Measurements from ENCODE around the gene SCO2. TPM values are rescaled to one million over a fixed set of nuclear protein-coding genes. Genes with fewer than 3 reads are reported as not detected.

SCO2 gene
- total and polyA plus RNA-seq, 12 donors = 0.57 to 2.8 (median 1.1) TPM; not detected in 7

GRCh38 chr22:50506611-50507420 is 18.6 kb downstream of the SCO2 start:
- DNase-seq (no peak), ATAC-seq (peak in 6 of 8 donors; percentile 2 to 40 (median 9))
- WGBS, 2 donors = 27 to 29% methylated on average over 15 to 21 of the region's 21 CpGs
- Histone ChIP-seq H3K4me3 (peak overlapping the region; percentile 41 to 100 (median 94)), H3K9me3 (no peaks in the 10 kb centered on the region), H3K27ac (peak overlapping the region; percentile 64 to 97 (median 94)), H3K36me3 (peaks cover 3 to 51% (median 23%) of the 10 kb centered on the region in 9 donors), H3K4me1 (peaks cover 13 to 33% (median 27%) of the 10 kb centered on the region in 9 donors), H3K27me3 (no peaks in the 10 kb centered on the region)
- TF ChIP-seq, protein P1, sequence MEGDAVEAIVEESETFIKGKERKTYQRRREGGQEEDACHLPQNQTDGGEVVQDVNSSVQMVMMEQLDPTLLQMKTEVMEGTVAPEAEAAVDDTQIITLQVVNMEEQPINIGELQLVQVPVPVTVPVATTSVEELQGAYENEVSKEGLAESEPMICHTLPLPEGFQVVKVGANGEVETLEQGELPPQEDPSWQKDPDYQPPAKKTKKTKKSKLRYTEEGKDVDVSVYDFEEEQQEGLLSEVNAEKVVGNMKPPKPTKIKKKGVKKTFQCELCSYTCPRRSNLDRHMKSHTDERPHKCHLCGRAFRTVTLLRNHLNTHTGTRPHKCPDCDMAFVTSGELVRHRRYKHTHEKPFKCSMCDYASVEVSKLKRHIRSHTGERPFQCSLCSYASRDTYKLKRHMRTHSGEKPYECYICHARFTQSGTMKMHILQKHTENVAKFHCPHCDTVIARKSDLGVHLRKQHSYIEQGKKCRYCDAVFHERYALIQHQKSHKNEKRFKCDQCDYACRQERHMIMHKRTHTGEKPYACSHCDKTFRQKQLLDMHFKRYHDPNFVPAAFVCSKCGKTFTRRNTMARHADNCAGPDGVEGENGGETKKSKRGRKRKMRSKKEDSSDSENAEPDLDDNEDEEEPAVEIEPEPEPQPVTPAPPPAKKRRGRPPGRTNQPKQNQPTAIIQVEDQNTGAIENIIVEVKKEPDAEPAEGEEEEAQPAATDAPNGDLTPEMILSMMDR (IDR thresholded peaks at IDR 0.05) = no peak
- intact Hi-C loops (cut with DNase I) = loop anchor here in 5 of 10 donors (1.0 to 10.0 kb wide), 3 partner anchors 32 to 262 kb away; partner anchors contain the start of genes TUBGCP6 (in 4 of the 5) and SBF1 (in 3 of the 5)

- Histone ChIP-seq H3K27ac (peak overlapping the region in 1 of 10 donors; percentile 95), H3K4me1 (peaks cover 13 to 33% (median 27%) of the 10 kb centered on the region in 9 donors), H3K36me3 (peaks cover 3 to 51% (median 23%) of the 10 kb centered on the region in 9 donors), H3K27me3 (no peaks in the 10 kb centered on the region), H3K9me3 (no peaks in the 10 kb centered on the region), H3K4me3 (peak overlapping the region in 9 of 10 donors; percentile 89 to 100 (median 95))
- ATAC-seq (peak in 1 of 8 donors; percentile 6), DNase-seq (no peak)
- TF ChIP-seq, protein P1 (IDR thresholded peaks at IDR 0.05) = no peak
- WGBS, 2 donors = 88 to 90% methylated on average over 41 of the region's 41 CpGs
- intact Hi-C loops (cut with DNase I) = loop anchor here in 5 of 10 donors (2.0 to 10.0 kb wide), 2 partner anchors 31 to 261 kb away; partner anchors contain the start of genes TUBGCP6 (in 4 of the 5) and SBF1 (in 2 of the 5)
Measured at GRCh38 chr22:50505776-50506610, 19.4 kb downstream of the SCO2 start.

GRCh38 chr22:50505276-50505775 is 20.1 kb downstream of the SCO2 start:
- TF ChIP-seq, protein P1 (IDR thresholded peaks at IDR 0.05) = no peak
- peaks cover 3 to 44% (median 20%) of the 10 kb centered on the region in 9 donors for H3K36me3 ChIP-seq
- no peak overlapping the region for H3K27ac ChIP-seq
- ATAC-seq = no peak
- 91 to 96% methylated on average over 14 of the region's 14 CpGs for WGBS, 2 donors
- intact Hi-C loops (cut with DNase I) = loop anchor here in 4 of 10 donors (10.0 kb wide), 1 partner anchor 261 kb away; the partner anchor contains the start of gene TUBGCP6 (in 4 of the 4)
- no peaks in the 10 kb centered on the region for H3K9me3 ChIP-seq
- no peaks in the 10 kb centered on the region for H3K27me3 ChIP-seq
- no peak overlapping the region for H3K4me3 ChIP-seq
- no peak for DNase-seq
- H3K4me1 ChIP-seq = peaks cover 13 to 33% (median 27%) of the 10 kb centered on the region in 9 donors
